HG03432 (cell line): ENCODE measurements around the gene SH3D21.

Experiments
- ATAC-seq: cut with Tn5 transposase; IDR thresholded peaks from one replicate; pipeline ENCODE4 v1.9.1; 2021; ENCODE audit warnings: mild to moderate bottlenecking, moderate library complexity; ENCODE audit not compliant: unreplicated experiment

SH3D21 gene

GRCh38 chr1:36303244-36303643 lies 2.9 kb upstream of the SH3D21 start:
- ATAC-seq, result no peak

- ATAC-seq, result no peak
These were observed 2.4 kb upstream of the SH3D21 start for GRCh38 chr1:36303650-36304360.

GRCh38 chr1:36304521-36304920 lies 1.6 kb upstream of the SH3D21 start:
- ATAC-seq, result no peak

GRCh38 chr1:36304970-36305914 lies 926 bp upstream of the SH3D21 start:
- no peak for ATAC-seq

- ATAC-seq, result no peak
These were observed 306 bp upstream of the SH3D21 start for GRCh38 chr1:36305915-36306209.

GRCh38 chr1:36306902-36307456 lies 811 bp downstream of the SH3D21 start:
- ATAC-seq, result peak; percentile 95

GRCh38 chr1:36307601-36308330 lies 1.6 kb downstream of the SH3D21 start:
- ATAC-seq, result no peak

GRCh38 chr1:36309397-36309796 lies 3.2 kb downstream of the SH3D21 start:
- ATAC-seq, result no peak

GRCh38 chr1:36320291-36320761 lies 14.2 kb downstream of the SH3D21 start:
- no peak for ATAC-seq

GRCh38 chr1:36320767-36321118 lies 14.6 kb downstream of the SH3D21 start:
- no peak for ATAC-seq

GRCh38 chr1:36321119-36321951 lies 15.2 kb downstream of the SH3D21 start:
- no peak for ATAC-seq

- ATAC-seq, result no peak
These were observed 16.0 kb downstream of the SH3D21 start for GRCh38 chr1:36322041-36322785.

- peak; percentile 33 for ATAC-seq
These were observed 16.8 kb downstream of the SH3D21 start for GRCh38 chr1:36322786-36323635.

GRCh38 chr1:36323636-36324352 lies 17.6 kb downstream of the SH3D21 start, which contains the start of gene EVA1B:
Gene EVA1B, minus strand, starts transcription at chr1:36323645. Its CDS starts 608 bp downstream, at chr1:36323037.
- ATAC-seq, result peak; percentile 44

GRCh38 chr1:36324353-36324703 lies 18.2 kb downstream of the SH3D21 start:
- no peak for ATAC-seq

- ATAC-seq, result no peak
These were observed 20.3 kb downstream of the SH3D21 start for GRCh38 chr1:36326499-36326898.

- ATAC-seq, result no peak
These were observed 21.4 kb downstream of the SH3D21 start for GRCh38 chr1:36327421-36328087.
